MG63 (cell line): Measurements from ENCODE around the gene HNRNPM. TPM values are rescaled to one million over a fixed set of nuclear protein-coding genes. Genes with fewer than 3 reads are reported as not detected.

Source experiments
- DNase-seq: peaks from one replicate; pipeline ENCODE4 v3.0.0-alpha.2; 2020
- H3K27me3 ChIP-seq: fragments of 250-450 bp; sonication (Bioruptor Pico); 2 replicates; pipeline ENCODE4 v1.5.1; 2020; ENCODE audit warnings: mild to moderate bottlenecking, moderate library complexity
- H3K36me3 ChIP-seq: fragments of 250-450 bp; sonication (Bioruptor Pico); 2 replicates; pipeline ENCODE4 v1.5.1; 2020; ENCODE audit warnings: mild to moderate bottlenecking, moderate library complexity
- H3K4me3 ChIP-seq: fragments of 250-450 bp; sonication (Bioruptor Pico); 2 replicates; pipeline ENCODE4 v1.5.1; 2020; ENCODE audit warnings: mild to moderate bottlenecking, moderate library complexity
- H3K9me3 ChIP-seq: fragments of 250-450 bp; sonication (Bioruptor Pico); 2 replicates; pipeline ENCODE4 v1.5.1; 2020; ENCODE audit warnings: mild to moderate bottlenecking, moderate library complexity
- total RNA-seq: library from RNA; depleted of rRNA; stranded (reverse); fragments of >200 nt; shearing (Covaris generic); gene quantifications from 2 replicates; pipeline ENCODE4 v1.2.3, GENCODE V29; 2014; ENCODE audit warnings: low replicate concordance; rRNA removed

HNRNPM gene
- total RNA-seq, 1 experiment from 2014 or later = 95.3 TPM

- no peak for DNase-seq
- no peak overlapping the region for H3K4me3 ChIP-seq
- no peaks in the 10 kb centered on the region for H3K36me3 ChIP-seq
- peaks cover 63% of the 10 kb centered on the region for H3K27me3 ChIP-seq
- H3K9me3 ChIP-seq = no peaks in the 10 kb centered on the region
Observed at GRCh38 chr19:8531470-8531869, 86.7 kb downstream of the HNRNPM start.

GRCh38 chr19:8532225-8532624 is 87.5 kb downstream of the HNRNPM start:
- no peaks in the 10 kb centered on the region for H3K36me3 ChIP-seq
- H3K27me3 ChIP-seq = peaks cover 68% of the 10 kb centered on the region
- DNase-seq = no peak
- H3K4me3 ChIP-seq = no peak overlapping the region
- H3K9me3 ChIP-seq = no peaks in the 10 kb centered on the region

GRCh38 chr19:8536282-8536681 is 91.5 kb downstream of the HNRNPM start:
- H3K36me3 ChIP-seq = no peaks in the 10 kb centered on the region
- DNase-seq = no peak
- no peak overlapping the region for H3K4me3 ChIP-seq
- H3K9me3 ChIP-seq = no peaks in the 10 kb centered on the region
- peaks cover 54% of the 10 kb centered on the region for H3K27me3 ChIP-seq

- Histone ChIP-seq H3K4me3 (no peak overlapping the region), H3K27me3 (peaks cover 49% of the 10 kb centered on the region), H3K9me3 (no peaks in the 10 kb centered on the region), H3K36me3 (no peaks in the 10 kb centered on the region)
- no peak for DNase-seq
Observed at GRCh38 chr19:8537099-8537498, 92.3 kb downstream of the HNRNPM start.

Other genes with a start within 250 kb of the HNRNPM start
- gene CERS4, start 235.6 kb upstream of the HNRNPM start, total RNA-seq = 9.9 and 20.3 TPM in 2 replicates
- 99.8 and 129 TPM in 2 replicates for gene CD320, start 136.6 kb upstream of the HNRNPM start, total RNA-seq
- 10.3 and 40.1 TPM in 2 replicates for gene NDUFA7, start 123.6 kb upstream of the HNRNPM start, total RNA-seq
- 1,599 and 3,607 TPM in 2 replicates for gene RPS28, start 123.5 kb upstream of the HNRNPM start, total RNA-seq
- gene KANK3, start 101.7 kb upstream of the HNRNPM start, total RNA-seq = 0.20 TPM in 1 of 2 replicates, not detected in the other
- 46.7 and 64.6 TPM in 2 replicates for gene ANGPTL4, start 80.8 kb upstream of the HNRNPM start, total RNA-seq
- gene RAB11B, start 54.6 kb upstream of the HNRNPM start, total RNA-seq = 17.0 and 39.8 TPM in 2 replicates
- 60.2 and 89.4 TPM in 2 replicates for gene MARCHF2, start 31.7 kb upstream of the HNRNPM start, total RNA-seq
- gene PRAM1, start 57.7 kb downstream of the HNRNPM start, total RNA-seq = not detected in 2 replicates
- 0.86 and 2.0 TPM in 2 replicates for gene ZNF414, start 69.2 kb downstream of the HNRNPM start, total RNA-seq
- not detected in 2 replicates for gene MYO1F, start 132.5 kb downstream of the HNRNPM start, total RNA-seq
- gene ADAMTS10, start 165.7 kb downstream of the HNRNPM start, total RNA-seq = 4.7 and 17.0 TPM in 2 replicates
- gene NFILZ, start 185.7 kb downstream of the HNRNPM start, total RNA-seq = not detected in 2 replicates